Myocyte (in vitro differentiated cells): ENCODE data around the gene ZMYND8. TPM values are rescaled to one million over a fixed set of nuclear protein-coding genes. Genes with fewer than 3 reads are reported as not detected.

Source experiments
- microRNA-seq: library from miRNA; unstranded; fragments of <30 nt; microRNA quantifications from one replicate; pipeline ENCODE4, GENCODE V29; 2016
- total RNA-seq: library from RNA; depleted of rRNA; stranded (reverse); fragments of >200 nt; gene quantifications from 2 replicates; pipeline ENCODE4 v1.2.3, GENCODE V29; 2014

The ZMYND8 gene
- total RNA-seq, 1 donor from 2014 or later = 28.2 TPM

Small RNAs within 50 kb of the gene (microRNA-seq; reads per million reads assigned to microRNA genes)
- 0.65 reads per million for gene MIR3616

Other genes with a start within 250 kb of the ZMYND8 start
- 10.4 and 13.6 TPM in 2 replicates for gene NCOA3, start 145.2 kb upstream of the ZMYND8 start, total RNA-seq